ENCODE data around the gene LSM12.

The LSM12 gene

DNA sequence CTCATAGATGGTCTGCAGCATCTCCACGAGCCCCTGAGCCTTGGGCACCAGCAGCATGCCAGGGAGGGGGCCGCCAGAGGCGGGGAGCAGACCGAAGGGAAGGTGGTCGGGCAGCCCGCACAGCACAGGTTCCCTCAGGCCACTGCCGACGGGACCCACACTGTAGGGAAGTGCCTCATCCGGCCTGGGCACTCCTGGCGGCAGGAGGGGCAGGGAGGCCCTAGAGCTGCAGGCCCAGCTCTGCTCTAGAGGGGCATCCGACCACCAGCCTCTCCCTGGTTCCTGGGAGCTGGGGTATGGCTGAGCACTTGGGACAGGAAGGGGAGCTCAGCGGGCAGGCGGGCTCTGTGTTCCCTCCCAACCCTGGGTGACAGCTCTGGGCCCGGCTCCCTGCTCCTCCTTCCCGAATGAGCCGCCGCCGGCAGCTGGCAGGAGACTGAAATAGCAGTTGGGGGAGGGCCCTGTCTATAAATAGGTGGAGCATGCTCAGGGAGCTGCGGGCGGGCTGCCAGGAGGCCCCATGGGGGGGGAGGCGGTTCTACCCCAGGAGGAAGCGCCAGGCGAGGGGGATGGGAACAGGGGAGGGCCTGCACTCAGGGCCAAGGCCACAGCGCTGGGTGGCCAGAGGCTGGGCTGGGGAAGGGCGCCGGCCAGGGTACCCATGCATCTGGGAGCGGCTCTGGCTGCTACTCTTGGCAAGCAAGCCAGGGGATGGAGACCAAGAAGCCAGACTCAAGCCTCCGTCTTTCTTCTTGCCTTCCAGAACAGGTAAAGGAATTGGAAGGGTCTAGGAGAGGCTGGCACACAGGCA is 44.6 kb upstream of the LSM12 start:
- TF ChIP-seq, protein P1, sequence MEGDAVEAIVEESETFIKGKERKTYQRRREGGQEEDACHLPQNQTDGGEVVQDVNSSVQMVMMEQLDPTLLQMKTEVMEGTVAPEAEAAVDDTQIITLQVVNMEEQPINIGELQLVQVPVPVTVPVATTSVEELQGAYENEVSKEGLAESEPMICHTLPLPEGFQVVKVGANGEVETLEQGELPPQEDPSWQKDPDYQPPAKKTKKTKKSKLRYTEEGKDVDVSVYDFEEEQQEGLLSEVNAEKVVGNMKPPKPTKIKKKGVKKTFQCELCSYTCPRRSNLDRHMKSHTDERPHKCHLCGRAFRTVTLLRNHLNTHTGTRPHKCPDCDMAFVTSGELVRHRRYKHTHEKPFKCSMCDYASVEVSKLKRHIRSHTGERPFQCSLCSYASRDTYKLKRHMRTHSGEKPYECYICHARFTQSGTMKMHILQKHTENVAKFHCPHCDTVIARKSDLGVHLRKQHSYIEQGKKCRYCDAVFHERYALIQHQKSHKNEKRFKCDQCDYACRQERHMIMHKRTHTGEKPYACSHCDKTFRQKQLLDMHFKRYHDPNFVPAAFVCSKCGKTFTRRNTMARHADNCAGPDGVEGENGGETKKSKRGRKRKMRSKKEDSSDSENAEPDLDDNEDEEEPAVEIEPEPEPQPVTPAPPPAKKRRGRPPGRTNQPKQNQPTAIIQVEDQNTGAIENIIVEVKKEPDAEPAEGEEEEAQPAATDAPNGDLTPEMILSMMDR (IDR thresholded peaks at IDR 0.05; ENCODE audit: borderline replicate concordance, insufficient read depth, low read depth, low read length): no peak
- H3K4me3 ChIP-seq (ENCODE audit: low read depth, low read length): peak overlapping the region; percentile 50

DNA sequence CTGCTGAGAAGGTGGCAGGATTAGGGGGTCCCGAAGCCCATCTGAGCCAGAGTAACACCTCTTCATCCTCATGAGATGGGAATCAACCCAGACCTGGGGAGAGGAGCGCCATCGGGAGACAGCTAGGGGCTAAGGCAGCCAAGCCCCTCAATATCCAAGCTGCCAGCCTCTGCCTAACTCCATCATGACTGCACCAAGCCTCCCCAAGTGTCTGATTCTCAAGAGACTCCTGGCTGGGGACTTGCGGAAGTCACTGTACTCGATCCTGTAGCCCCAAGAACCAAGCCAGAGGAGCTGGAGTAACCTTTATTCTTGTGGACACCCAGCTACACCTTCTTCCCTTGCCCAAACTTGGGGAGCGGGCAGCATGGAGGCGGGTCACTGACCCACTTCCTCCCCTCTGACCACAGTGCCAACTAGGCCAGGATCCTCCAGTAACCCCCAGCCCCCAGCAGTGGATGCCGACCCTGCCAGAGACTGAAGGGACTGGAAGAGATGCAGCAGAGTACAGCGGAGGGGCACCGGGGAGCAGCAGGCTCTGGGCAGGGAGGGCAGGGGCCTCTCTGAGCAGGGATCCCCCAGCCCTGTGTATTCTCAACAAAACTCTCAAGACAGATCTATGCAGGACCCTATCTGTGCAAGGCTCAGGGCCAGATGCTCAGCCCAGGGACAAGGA is 43.7 kb upstream of the LSM12 start:
- H3K4me3 ChIP-seq (ENCODE audit: low read depth, low read length): peak overlapping the region; percentile 50
- TF ChIP-seq, protein P1 (IDR thresholded peaks at IDR 0.05; ENCODE audit: borderline replicate concordance, insufficient read depth, low read depth, low read length): no peak

DNA sequence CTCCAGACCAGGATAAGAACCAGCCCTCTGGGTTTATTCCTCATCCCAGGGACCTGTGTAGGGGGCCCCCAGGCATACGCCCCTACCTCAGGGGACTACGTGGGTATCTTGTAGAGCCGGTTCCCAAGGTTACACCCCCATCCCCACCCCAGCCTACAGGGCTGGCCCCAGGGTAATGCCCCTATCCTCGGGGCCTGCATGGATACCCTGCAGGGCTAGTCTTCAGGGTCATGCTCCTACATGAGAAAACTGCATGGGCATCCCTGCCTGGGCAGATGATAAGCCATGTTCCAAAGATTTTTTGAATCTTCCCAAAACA is 42.8 kb upstream of the LSM12 start:
- no peak overlapping the region for H3K4me3 ChIP-seq (ENCODE audit: low read depth, low read length)
- TF ChIP-seq, protein P1 (IDR thresholded peaks at IDR 0.05; ENCODE audit: borderline replicate concordance, insufficient read depth, low read depth, low read length): no peak

DNA sequence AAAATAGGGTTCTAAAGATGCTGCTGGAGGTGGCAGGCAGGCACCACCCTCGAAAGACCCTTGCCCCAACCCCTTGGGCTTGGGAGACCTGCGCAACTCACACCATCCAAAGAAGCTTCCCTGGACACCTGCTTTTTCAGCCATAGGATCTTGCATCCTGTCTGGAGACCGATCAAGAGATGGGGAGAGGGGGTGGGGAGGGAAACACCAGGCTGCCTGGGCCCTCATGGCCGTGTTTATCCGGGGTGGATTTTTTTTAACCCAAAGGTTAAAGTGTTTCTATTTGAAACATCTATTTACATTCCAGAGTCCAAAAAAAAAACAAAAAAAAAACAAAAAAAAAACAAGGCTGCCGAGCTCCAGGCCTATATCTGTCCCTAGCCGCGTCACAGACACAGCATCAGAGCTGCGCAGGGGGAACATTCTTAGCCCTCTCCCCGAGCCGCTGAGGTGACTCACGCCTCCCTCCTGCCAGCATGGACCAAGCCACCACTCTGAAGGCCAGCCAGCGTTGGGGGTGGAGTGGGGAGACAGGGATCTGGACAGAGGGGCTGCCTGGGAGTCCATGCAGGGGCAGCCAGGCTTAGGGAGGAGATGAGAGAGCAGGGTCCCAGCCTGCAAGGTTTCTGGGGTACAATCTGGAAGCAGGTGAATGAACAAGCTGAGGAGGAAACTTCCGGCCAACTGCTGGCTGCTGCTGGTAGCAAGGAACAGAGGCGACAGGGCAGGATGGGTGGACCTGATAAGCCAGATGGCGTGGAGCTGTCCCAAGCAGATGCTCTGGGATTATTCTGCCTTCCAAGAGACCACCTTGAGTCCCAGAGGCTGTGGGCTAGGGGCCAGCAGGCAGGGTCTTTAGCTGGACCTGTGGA is 42.2 kb upstream of the LSM12 start:
- no peak overlapping the region for H3K4me3 ChIP-seq (ENCODE audit: low read depth, low read length)
- TF ChIP-seq, protein P1 (IDR thresholded peaks at IDR 0.05; ENCODE audit: borderline replicate concordance, insufficient read depth, low read depth, low read length): no peak

DNA sequence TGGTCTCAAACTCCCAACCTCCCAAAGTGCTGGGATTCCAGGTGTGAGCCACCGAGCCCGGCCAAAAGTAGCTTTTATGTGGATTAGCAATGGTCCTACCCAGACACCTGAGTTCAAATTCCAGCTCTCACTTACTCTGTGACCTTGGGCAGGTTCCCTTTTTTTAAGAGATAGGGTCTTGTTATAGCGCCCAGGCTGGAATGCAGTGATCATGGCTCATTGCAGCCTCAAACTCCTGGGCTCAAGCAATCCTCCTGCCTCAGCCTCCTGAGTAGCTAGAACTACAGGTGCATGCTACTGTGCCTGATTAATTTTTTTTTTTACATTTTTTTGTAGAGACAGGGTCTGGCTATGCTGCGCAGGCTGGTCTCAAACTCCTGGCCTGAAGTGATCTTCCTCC is 40.3 kb upstream of the LSM12 start:
- TF ChIP-seq, protein P1 (IDR thresholded peaks at IDR 0.05; ENCODE audit: borderline replicate concordance, insufficient read depth, low read depth, low read length): no peak
- no peak overlapping the region for H3K4me3 ChIP-seq (ENCODE audit: low read depth, low read length)

DNA sequence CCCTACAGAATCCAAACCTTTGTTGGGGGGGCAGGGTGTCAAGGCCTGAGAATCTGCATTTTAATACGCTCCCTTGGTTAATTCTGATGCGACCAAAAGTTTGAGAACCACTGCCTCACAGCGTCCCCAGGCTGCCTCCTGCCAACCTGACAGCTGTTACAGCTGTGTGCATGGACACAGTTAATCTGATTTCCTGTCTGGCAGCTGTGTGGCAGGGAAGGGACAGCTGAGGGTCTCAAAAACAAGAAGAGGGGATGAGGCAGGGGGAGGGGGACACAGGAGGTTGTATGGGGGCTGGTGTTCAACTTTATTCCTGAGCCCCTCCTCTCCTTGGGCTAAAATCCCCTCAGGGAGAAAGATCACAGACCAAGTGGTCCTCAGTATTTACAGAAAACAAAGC is 39.5 kb upstream of the LSM12 start:
- no peak overlapping the region for H3K4me3 ChIP-seq (ENCODE audit: low read depth, low read length)
- TF ChIP-seq, protein P1 (IDR thresholded peaks at IDR 0.05; ENCODE audit: borderline replicate concordance, insufficient read depth, low read depth, low read length): no peak
